Measurements from ENCODE around the gene LRRC40.

The LRRC40 gene

DNA sequence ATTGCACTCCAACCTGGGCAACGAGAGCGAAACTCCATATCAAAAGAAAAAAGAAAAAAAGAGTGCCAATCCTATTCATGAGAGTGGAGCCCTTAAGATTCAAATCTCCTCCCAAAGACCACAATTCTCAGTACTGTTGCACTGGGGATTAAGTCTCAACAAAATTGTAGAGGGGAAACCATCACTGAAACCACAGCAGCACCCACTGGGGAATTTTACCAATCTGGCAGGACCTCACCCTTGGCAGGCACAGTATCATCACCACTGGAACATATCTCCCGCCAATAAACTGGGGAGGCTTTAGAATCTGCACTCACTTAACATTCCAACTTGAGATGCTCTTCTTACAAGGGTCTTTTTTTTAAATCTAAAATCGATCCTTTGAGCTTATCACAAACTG, 41.0 kb downstream of the LRRC40 start:
- DNase-seq (ENCODE audit: low read depth), result no peak
- TF ChIP-seq, protein P1, sequence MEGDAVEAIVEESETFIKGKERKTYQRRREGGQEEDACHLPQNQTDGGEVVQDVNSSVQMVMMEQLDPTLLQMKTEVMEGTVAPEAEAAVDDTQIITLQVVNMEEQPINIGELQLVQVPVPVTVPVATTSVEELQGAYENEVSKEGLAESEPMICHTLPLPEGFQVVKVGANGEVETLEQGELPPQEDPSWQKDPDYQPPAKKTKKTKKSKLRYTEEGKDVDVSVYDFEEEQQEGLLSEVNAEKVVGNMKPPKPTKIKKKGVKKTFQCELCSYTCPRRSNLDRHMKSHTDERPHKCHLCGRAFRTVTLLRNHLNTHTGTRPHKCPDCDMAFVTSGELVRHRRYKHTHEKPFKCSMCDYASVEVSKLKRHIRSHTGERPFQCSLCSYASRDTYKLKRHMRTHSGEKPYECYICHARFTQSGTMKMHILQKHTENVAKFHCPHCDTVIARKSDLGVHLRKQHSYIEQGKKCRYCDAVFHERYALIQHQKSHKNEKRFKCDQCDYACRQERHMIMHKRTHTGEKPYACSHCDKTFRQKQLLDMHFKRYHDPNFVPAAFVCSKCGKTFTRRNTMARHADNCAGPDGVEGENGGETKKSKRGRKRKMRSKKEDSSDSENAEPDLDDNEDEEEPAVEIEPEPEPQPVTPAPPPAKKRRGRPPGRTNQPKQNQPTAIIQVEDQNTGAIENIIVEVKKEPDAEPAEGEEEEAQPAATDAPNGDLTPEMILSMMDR (IDR thresholded peaks at IDR 0.05; ENCODE audit: control insufficient read depth, insufficient read depth, low read depth, low read length, missing control alignments), result no peak
- H3K4me3 ChIP-seq (ENCODE audit: control insufficient read depth, low read depth, low read length), result no peak overlapping the region

DNA sequence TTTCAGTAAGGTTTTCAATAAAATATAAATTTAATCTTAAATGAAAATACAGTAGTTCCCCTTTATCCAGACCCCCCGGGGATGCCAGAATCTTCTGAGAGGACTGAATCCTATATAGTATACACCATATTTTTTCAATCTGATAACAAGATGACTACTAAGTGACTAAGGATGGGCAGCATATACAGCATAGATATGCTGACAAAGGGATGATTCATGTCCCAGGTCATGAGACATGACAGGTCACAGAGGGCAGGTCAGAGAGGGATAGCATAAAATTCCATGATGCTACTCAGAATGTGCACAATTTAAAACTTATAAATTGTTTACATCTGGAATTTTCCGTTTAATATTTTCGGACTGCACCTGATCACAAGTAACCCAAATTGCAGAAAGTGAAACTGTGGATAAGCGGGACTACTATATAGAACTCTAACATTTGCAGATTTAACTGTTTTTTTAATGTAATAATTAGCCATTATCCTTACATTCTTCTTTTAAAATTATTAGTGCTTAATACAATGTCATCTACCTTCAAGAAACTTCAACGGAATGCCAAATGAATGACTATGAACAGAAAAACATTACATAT, 48.8 kb downstream of the LRRC40 start:
- TF ChIP-seq, protein P1 (IDR thresholded peaks at IDR 0.05; ENCODE audit: control insufficient read depth, insufficient read depth, low read depth, low read length, missing control alignments), result no peak

GRCh38 chr1:70153739-70154138, 51.6 kb downstream of the LRRC40 start:
- TF ChIP-seq, protein P1 (IDR thresholded peaks at IDR 0.05; ENCODE audit: control insufficient read depth, insufficient read depth, low read depth, low read length, missing control alignments), result no peak
- no peak for DNase-seq (ENCODE audit: low read depth)

More for the DNA sequence above, 48.8 kb downstream of the LRRC40 start:
- DNase-seq (ENCODE audit: low read depth), result no peak
- no peak overlapping the region for H3K4me3 ChIP-seq (ENCODE audit: control insufficient read depth, low read depth, low read length)

DNA sequence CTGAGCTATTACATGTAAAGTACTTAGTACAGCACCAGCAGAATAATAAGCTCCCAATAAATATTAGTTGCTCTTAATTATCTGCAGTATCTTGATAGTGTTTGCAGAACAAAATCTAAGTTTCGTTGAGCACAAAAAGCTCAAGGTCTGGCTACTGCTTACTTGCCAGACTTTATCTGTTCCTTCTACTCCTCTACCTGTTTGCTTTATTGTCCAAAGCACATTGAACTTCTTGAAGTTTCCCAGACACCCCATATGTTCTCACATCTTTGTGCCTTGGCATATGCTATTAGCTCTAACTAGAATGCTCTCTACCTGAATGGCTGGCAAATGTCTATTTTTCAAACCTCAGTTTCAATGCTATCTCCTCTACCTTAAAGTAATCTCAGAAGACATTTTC, 54.9 kb downstream of the LRRC40 start:
- H3K4me3 ChIP-seq (ENCODE audit: control insufficient read depth, low read depth, low read length), result no peak overlapping the region
- no peak for DNase-seq (ENCODE audit: low read depth)
- TF ChIP-seq, protein P1 (IDR thresholded peaks at IDR 0.05; ENCODE audit: control insufficient read depth, insufficient read depth, low read depth, low read length, missing control alignments), result no peak

More at GRCh38 chr1:70153739-70154138, 51.6 kb downstream of the LRRC40 start:
- H3K4me3 ChIP-seq (ENCODE audit: control insufficient read depth, low read depth, low read length), result no peak overlapping the region

DNA sequence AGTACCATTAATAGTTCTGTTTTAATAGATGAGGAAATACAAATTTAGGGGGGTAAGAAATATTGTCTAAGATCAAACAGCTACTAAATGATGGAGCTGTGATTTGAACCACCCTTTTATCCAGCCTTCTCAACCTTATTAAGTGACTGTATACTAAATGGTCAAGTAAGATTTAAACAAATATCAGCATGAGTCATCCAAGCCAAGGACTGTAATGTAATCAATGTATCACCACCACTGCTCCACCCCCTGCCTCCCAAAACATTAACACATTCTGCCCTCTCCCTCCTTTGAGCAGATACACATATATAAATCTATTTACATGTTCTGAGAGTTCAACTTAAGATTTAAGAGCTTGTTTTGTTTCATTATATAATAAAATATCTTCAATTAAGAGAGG, 58.9 kb downstream of the LRRC40 start:
- TF ChIP-seq, protein P1 (IDR thresholded peaks at IDR 0.05; ENCODE audit: control insufficient read depth, insufficient read depth, low read depth, low read length, missing control alignments), result no peak
- no peak overlapping the region for H3K4me3 ChIP-seq (ENCODE audit: control insufficient read depth, low read depth, low read length)
- no peak for DNase-seq (ENCODE audit: low read depth)

DNA sequence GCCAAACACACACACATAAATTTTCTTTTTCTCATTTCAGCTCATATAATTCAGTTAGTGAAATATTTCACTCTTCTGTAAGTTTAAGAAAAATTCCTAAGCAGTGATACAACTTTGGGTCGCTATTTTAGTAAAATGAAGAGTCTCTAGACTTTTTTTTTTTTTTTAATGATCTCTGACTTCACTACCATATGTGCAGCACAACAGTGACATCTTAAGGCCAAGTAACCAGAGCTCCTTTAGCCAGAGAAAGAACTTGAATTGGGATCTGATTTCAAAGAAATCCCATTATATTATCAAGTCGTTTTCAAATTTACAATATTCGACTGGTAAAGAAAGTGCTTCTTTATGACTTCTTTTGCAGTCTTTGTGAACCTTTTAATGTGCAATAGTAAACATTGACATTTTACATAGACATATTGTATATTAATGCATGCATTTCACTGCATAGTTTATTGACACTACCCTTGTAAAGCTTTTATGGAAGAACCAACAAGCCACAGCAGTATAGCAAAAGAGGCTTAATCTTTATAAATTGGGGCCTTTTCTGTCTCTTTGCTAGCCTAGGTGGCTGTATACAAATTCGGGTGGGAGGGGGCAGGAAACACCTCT, 62.2 kb downstream of the LRRC40 start:
- TF ChIP-seq, protein P1 (IDR thresholded peaks at IDR 0.05; ENCODE audit: control insufficient read depth, insufficient read depth, low read depth, low read length, missing control alignments), result peak; percentile 59
- H3K4me3 ChIP-seq (ENCODE audit: control insufficient read depth, low read depth, low read length), result no peak overlapping the region
- peak; percentile 28 for DNase-seq (ENCODE audit: low read depth)

All from AG09309 (cell line).